Activated CD8-positive, alpha-beta T cell treated with anti-CD3 and anti-CD28 coated beads for 36 hours (primary cell): ENCODE data around the gene LRMDA. TPM values are rescaled to one million over a fixed set of nuclear protein-coding genes. Genes with fewer than 3 reads are reported as not detected.

Experiments
- ATAC-seq: fragments of 200-7000 bp; cut with Tn5 transposase; one replicate; pipeline ENCODE4 v1.10.0; 2021; ENCODE audit warnings: mild to moderate bottlenecking, moderate library complexity
- CTCF ChIA-PET: fragments of 350-600 bp; sonication (Branson Sonifier 250); formaldehyde crosslinking; loops from one replicate; lab custom pipeline; 2021; ENCODE audit warnings: antibody characterized with exemption; lab: Charles Lee
- POLR2A ChIA-PET: fragments of 350-600 bp; sonication (Branson Sonifier 250); formaldehyde crosslinking; loops from one replicate; lab custom pipeline; 2021; ENCODE audit warnings: antibody characterized with exemption; lab: Charles Lee
- DNase-seq: peaks from one replicate; pipeline ENCODE4 v3.0.0-alpha.2; 2020
- H3K27ac Mint-ChIP-seq: one replicate; pipeline ENCODE4 v1.8.0; 2021; ENCODE audit warnings: mild to moderate bottlenecking, mixed read lengths
- H3K27me3 Mint-ChIP-seq: one replicate; pipeline ENCODE4 v1.8.0; 2021; ENCODE audit warnings: mixed read lengths
- H3K36me3 Mint-ChIP-seq: one replicate; pipeline ENCODE4 v1.8.0; 2021; ENCODE audit warnings: low read depth, mixed read lengths
- H3K4me1 Mint-ChIP-seq: one replicate; pipeline ENCODE4 v1.8.0; 2021; ENCODE audit warnings: low read depth, mixed read lengths
- H3K4me3 Mint-ChIP-seq: one replicate; pipeline ENCODE4 v1.8.0; 2021; ENCODE audit warnings: mild to moderate bottlenecking, moderate library complexity, mixed read lengths
- H3K9me3 Mint-ChIP-seq: one replicate; pipeline ENCODE4 v1.8.0; 2021; ENCODE audit warnings: mixed read lengths
- CTCF ChIP-seq: fragments of 200-600 bp; IDR thresholded peaks from one replicate; pipeline ENCODE4 v1.8.0; 2022; ENCODE audit warnings: antibody characterized with exemption, mild to moderate bottlenecking
- intact Hi-C: fragments of 100-400 bp; cut with micrococcal nuclease; formaldehyde crosslinking; loops from one replicate; pipeline ENCODE4 v1.10.0; 2022
- total RNA-seq, 2 experiments: library from RNA; stranded (reverse); gene quantifications; one replicate each; pipeline ENCODE4 v1.2.3, GENCODE V29; 2021

The LRMDA gene
- total RNA-seq, 2 experiments from 2014 or later: not detected

- Mint-ChIP-seq H3K4me1 (no peaks in the 10 kb centered on the region), H3K36me3 (no peaks in the 10 kb centered on the region), H3K4me3 (no peak overlapping the region), H3K9me3 (no peaks in the 10 kb centered on the region), H3K27me3 (no peaks in the 10 kb centered on the region), H3K27ac (no peak overlapping the region)
- intact Hi-C loops: no loop called here
- no peak for DNase-seq
- no peak for TF ChIP-seq CTCF
- ATAC-seq: no peak
- POLR2A ChIA-PET: no interaction called here
- CTCF ChIA-PET: no interaction called here
These were observed 686.5 kb downstream of the LRMDA start for GRCh38 chr10:76117949-76118348.

- ChIA-PET CTCF (interaction anchor here (1.1 kb wide), 1 partner anchor 10 kb away, joined by 3 read pairs; no protein-coding TSS in a partner anchor), POLR2A (no interaction called here)
- Mint-ChIP-seq H3K36me3 (no peaks in the 10 kb centered on the region), H3K27ac (no peak overlapping the region), H3K27me3 (no peaks in the 10 kb centered on the region), H3K4me3 (no peak overlapping the region), H3K9me3 (no peaks in the 10 kb centered on the region), H3K4me1 (no peaks in the 10 kb centered on the region)
- DNase-seq: no peak
- intact Hi-C loops: no loop called here
- no peak for TF ChIP-seq CTCF
- ATAC-seq: no peak
These were observed 687.6 kb downstream of the LRMDA start for GRCh38 chr10:76119036-76119435.

- no peaks in the 10 kb centered on the region for H3K9me3 Mint-ChIP-seq
- no peak overlapping the region for H3K27ac Mint-ChIP-seq
- H3K36me3 Mint-ChIP-seq: no peaks in the 10 kb centered on the region
- no peaks in the 10 kb centered on the region for H3K27me3 Mint-ChIP-seq
- no peak for TF ChIP-seq CTCF
- H3K4me1 Mint-ChIP-seq: no peaks in the 10 kb centered on the region
- intact Hi-C loops: no loop called here
- no peak overlapping the region for H3K4me3 Mint-ChIP-seq
- ChIA-PET POLR2A (no interaction called here), CTCF (interaction anchor here (1.1 kb wide), 1 partner anchor 11 kb away, joined by 3 read pairs; no protein-coding TSS in a partner anchor)
- ATAC-seq (no peak), DNase-seq (no peak)
These were observed 688.1 kb downstream of the LRMDA start for GRCh38 chr10:76119515-76119914.

- no peak for TF ChIP-seq CTCF
- H3K27me3 Mint-ChIP-seq: no peaks in the 10 kb centered on the region
- H3K27ac Mint-ChIP-seq: no peak overlapping the region
- no peaks in the 10 kb centered on the region for H3K9me3 Mint-ChIP-seq
- no peak for ATAC-seq
- no peak for DNase-seq
- CTCF ChIA-PET: no interaction called here
- H3K4me1 Mint-ChIP-seq: no peaks in the 10 kb centered on the region
- H3K36me3 Mint-ChIP-seq: no peaks in the 10 kb centered on the region
- no peak overlapping the region for H3K4me3 Mint-ChIP-seq
- POLR2A ChIA-PET: no interaction called here
- intact Hi-C loops: no loop called here
These were observed 690.6 kb downstream of the LRMDA start for GRCh38 chr10:76122056-76122455.

GRCh38 chr10:76124280-76124679 is 692.9 kb downstream of the LRMDA start:
- TF ChIP-seq CTCF: no peak
- ChIA-PET POLR2A (no interaction called here), CTCF (no interaction called here)
- H3K27me3 Mint-ChIP-seq: no peaks in the 10 kb centered on the region
- DNase-seq (no peak), ATAC-seq (no peak)
- no peaks in the 10 kb centered on the region for H3K36me3 Mint-ChIP-seq
- H3K4me1 Mint-ChIP-seq: no peaks in the 10 kb centered on the region
- H3K9me3 Mint-ChIP-seq: no peaks in the 10 kb centered on the region
- H3K27ac Mint-ChIP-seq: no peak overlapping the region
- intact Hi-C loops: no loop called here
- H3K4me3 Mint-ChIP-seq: no peak overlapping the region
